ENCODE data around the gene RAP1GAP. TPM values are rescaled to one million over a fixed set of nuclear protein-coding genes. Genes with fewer than 3 reads are reported as not detected.

The RAP1GAP gene
- total RNA-seq, 2 donors from 2014 or later, result 29.6 to 36.3 TPM

DNA sequence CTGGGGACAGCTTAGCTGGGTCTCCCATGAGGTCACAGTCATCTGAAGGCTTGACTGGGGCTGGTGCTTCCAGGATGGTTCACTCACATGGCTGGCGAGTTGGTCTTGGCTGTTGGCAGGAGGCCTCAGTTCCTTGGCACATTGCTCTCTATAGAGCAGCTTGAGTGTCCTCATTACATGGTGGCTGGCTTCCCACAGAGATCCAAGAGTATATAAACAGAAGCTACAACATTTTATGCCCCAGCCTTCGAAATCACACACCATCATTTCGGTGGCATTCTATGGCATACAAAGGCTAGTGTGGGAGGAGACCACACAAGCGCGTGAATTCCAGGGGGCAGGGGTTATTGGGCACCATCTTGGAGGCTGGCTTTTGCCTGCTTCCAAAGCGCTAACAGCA is 96.9 kb downstream of the RAP1GAP start:
- no peak overlapping the region for H3K9ac ChIP-seq (ENCODE audit: low read depth in 2 of 2, low read length in 2 of 2)
- intact Hi-C loops (cut with DNase I), result loop anchor here (5.0 to 10.0 kb wide), 3 partner anchors 67 to 357 kb away; partner anchors contain the start of gene ALPL
- H3K27me3 ChIP-seq, result no peaks in the 10 kb centered on the region
- H3K9me3 ChIP-seq, result no peaks in the 10 kb centered on the region
- no peak overlapping the region for H3K27ac ChIP-seq
- DNase-seq, result no peak
- TF ChIP-seq, protein P1, sequence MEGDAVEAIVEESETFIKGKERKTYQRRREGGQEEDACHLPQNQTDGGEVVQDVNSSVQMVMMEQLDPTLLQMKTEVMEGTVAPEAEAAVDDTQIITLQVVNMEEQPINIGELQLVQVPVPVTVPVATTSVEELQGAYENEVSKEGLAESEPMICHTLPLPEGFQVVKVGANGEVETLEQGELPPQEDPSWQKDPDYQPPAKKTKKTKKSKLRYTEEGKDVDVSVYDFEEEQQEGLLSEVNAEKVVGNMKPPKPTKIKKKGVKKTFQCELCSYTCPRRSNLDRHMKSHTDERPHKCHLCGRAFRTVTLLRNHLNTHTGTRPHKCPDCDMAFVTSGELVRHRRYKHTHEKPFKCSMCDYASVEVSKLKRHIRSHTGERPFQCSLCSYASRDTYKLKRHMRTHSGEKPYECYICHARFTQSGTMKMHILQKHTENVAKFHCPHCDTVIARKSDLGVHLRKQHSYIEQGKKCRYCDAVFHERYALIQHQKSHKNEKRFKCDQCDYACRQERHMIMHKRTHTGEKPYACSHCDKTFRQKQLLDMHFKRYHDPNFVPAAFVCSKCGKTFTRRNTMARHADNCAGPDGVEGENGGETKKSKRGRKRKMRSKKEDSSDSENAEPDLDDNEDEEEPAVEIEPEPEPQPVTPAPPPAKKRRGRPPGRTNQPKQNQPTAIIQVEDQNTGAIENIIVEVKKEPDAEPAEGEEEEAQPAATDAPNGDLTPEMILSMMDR (IDR thresholded peaks at IDR 0.05), result no peak
- H3K4me1 ChIP-seq, result peaks cover 3% of the 10 kb centered on the region
- no peak overlapping the region for H3K4me3 ChIP-seq
- H3K36me3 ChIP-seq, result no peaks in the 10 kb centered on the region

DNA sequence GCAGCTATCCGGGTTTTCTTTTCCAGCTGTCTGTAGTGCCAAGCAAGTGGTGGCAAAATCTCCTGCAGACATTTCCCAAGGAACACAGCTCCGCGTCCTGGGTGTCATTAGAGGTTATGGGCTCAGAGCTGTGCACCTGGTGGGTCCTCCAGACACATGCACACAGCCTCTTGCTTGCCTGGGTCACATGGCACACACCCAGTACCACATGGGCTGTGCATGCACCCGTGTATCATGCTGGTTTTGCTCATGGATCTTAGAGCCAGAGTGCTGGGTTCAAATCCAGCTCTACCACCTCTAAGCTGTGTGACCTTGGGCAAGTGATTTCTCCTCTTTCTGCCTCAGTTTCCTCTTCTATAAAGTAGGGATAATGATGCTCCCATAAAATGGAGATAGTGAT is 98.3 kb downstream of the RAP1GAP start:
- Histone ChIP-seq H3K9me3 (no peaks in the 10 kb centered on the region), H3K4me1 (peaks cover 3% of the 10 kb centered on the region), H3K27ac (no peak overlapping the region), H3K27me3 (no peaks in the 10 kb centered on the region), H3K36me3 (no peaks in the 10 kb centered on the region), H3K4me3 (no peak overlapping the region), H3K9ac (ENCODE audit: low read depth in 2 of 2, low read length in 2 of 2) (no peak overlapping the region)
- intact Hi-C loops (cut with DNase I), result loop anchor here (5.0 to 10.0 kb wide), 3 partner anchors 66 to 356 kb away; partner anchors contain the start of gene ALPL
- TF ChIP-seq, protein P1 (IDR thresholded peaks at IDR 0.05), result no peak
- DNase-seq, result no peak

GRCh38 chr1:21570528-21570875 is 98.7 kb downstream of the RAP1GAP start:
- TF ChIP-seq, protein P1 (IDR thresholded peaks at IDR 0.05), result no peak
- Histone ChIP-seq H3K9ac (ENCODE audit: low read depth in 2 of 2, low read length in 2 of 2) (no peak overlapping the region), H3K4me1 (peaks cover 3% of the 10 kb centered on the region), H3K27ac (no peak overlapping the region), H3K36me3 (no peaks in the 10 kb centered on the region), H3K4me3 (no peak overlapping the region), H3K27me3 (no peaks in the 10 kb centered on the region), H3K9me3 (no peaks in the 10 kb centered on the region)
- intact Hi-C loops (cut with DNase I), result loop anchor here (5.0 to 10.0 kb wide), 3 partner anchors 66 to 356 kb away; partner anchors contain the start of gene ALPL
- no peak for DNase-seq

DNA sequence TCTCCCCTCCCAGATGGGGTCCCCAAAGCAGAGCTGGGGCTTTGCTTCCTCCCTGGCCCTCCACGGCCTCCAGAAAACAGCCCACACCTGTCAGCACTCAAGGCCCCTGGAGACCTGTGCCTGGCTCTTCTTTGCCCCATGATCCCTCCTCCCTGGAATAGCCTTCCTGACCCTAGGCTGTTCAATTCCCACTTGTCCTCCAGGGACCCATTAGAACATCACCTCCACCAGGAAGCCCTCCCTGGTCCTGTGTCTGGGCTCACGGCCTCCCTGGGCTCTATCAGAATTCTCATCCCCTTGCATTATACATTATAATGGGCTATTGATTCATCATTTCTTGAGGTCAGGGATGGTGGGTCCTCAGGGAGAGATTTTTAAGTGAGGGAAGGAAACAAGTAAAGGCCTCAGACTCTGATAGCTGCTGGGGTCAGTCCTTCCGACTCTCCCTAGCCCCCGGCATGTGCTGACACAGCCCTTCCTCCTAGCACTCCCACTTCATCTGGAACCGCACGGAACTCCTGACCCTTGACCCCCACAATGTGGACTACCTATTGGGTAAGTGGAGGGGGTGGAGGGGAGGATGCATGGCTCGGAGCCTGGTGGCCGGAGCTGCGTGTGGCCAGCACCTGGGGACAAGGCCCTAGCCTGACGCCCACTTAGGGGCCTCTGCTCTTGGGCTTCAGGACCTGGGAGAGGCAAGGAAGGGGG is 99.2 kb downstream of the RAP1GAP start:
- H3K9me3 ChIP-seq, result no peaks in the 10 kb centered on the region
- no peaks in the 10 kb centered on the region for H3K27me3 ChIP-seq
- H3K9ac ChIP-seq (ENCODE audit: low read depth in 2 of 2, low read length in 2 of 2), result no peak overlapping the region
- H3K4me3 ChIP-seq, result no peak overlapping the region
- DNase-seq, result no peak
- TF ChIP-seq, protein P1 (IDR thresholded peaks at IDR 0.05), result no peak
- H3K4me1 ChIP-seq, result peaks cover 3% of the 10 kb centered on the region
- intact Hi-C loops (cut with DNase I), result loop anchor here (5.0 to 10.0 kb wide), 3 partner anchors 65 to 355 kb away; partner anchors contain the start of gene ALPL
- no peaks in the 10 kb centered on the region for H3K36me3 ChIP-seq
- H3K27ac ChIP-seq, result no peak overlapping the region

GRCh38 chr1:21568809-21569385 is 100.3 kb downstream of the RAP1GAP start:
- Histone ChIP-seq H3K4me3 (no peak overlapping the region), H3K36me3 (no peaks in the 10 kb centered on the region), H3K9ac (ENCODE audit: low read depth in 2 of 2, low read length in 2 of 2) (no peak overlapping the region), H3K27ac (no peak overlapping the region), H3K27me3 (no peaks in the 10 kb centered on the region), H3K4me1 (no peaks in the 10 kb centered on the region), H3K9me3 (no peaks in the 10 kb centered on the region)
- intact Hi-C loops (cut with DNase I), result no loop called here
- DNase-seq, result no peak
- TF ChIP-seq, protein P1 (IDR thresholded peaks at IDR 0.05), result no peak

Data from colonic mucosa (tissue), 4 donors.